Loucy (cell line): ENCODE measurements around the gene AAMDC.

Experiments
- H2AFZ ChIP-seq: fragments of 200-600 bp; sonication (generic); 2 replicates; pipeline ENCODE4 v1.6.0; 2016; ENCODE audit warnings: antibody characterized with exemption, mild to moderate bottlenecking, low read length, moderate library complexity
- H3F3A ChIP-seq: fragments of 200-600 bp; 2 replicates; pipeline ENCODE4 v1.6.0; 2016; ENCODE audit warnings: antibody characterized with exemption, low read depth, mild to moderate bottlenecking
- H3K27me3 ChIP-seq: fragments of 200-600 bp; sonication (generic); 2 replicates; pipeline ENCODE4 v1.6.1; 2014; ENCODE audit warnings: low read length, mild to moderate bottlenecking; ENCODE audit not compliant: insufficient read depth, poor library complexity, severe bottlenecking
- H3K36me3 ChIP-seq: fragments of 200-600 bp; sonication (generic); 2 replicates; pipeline ENCODE4 v1.6.1; 2016; ENCODE audit warnings: low read length; ENCODE audit not compliant: insufficient read depth
- H3K4me1 ChIP-seq: fragments of 200-600 bp; sonication (generic); 2 replicates; pipeline ENCODE4 v1.5.1; 2014; ENCODE audit warnings: low read length, mild to moderate bottlenecking; ENCODE audit not compliant: insufficient read depth, poor library complexity, severe bottlenecking
- H3K4me2 ChIP-seq: fragments of 200-600 bp; sonication (generic); 2 replicates; pipeline ENCODE4 v1.6.0; 2014; ENCODE audit warnings: antibody characterized with exemption, low read length, low read depth, mild to moderate bottlenecking; ENCODE audit not compliant: poor library complexity, severe bottlenecking
- H3K4me3 ChIP-seq: fragments of 200-600 bp; sonication (generic); 2 replicates; pipeline ENCODE4 v1.5.1; 2014; ENCODE audit warnings: low read length, mild to moderate bottlenecking, mixed read lengths; ENCODE audit not compliant: poor library complexity, severe bottlenecking
- H3K79me2 ChIP-seq: fragments of 200-600 bp; sonication (generic); 2 replicates; pipeline ENCODE4 v1.6.1; 2014; ENCODE audit warnings: low read length; ENCODE audit not compliant: insufficient read depth
- H3K9ac ChIP-seq: fragments of 200-600 bp; sonication (generic); 2 replicates; pipeline ENCODE4 v1.6.0; 2014; ENCODE audit warnings: mild to moderate bottlenecking, low read depth, low read length, moderate library complexity; ENCODE audit not compliant: poor library complexity, severe bottlenecking
- H3K9me2 ChIP-seq: fragments of 200-600 bp; sonication (generic); replicated peaks from 2 replicates; pipeline ENCODE4 v1.6.1; 2016; ENCODE audit warnings: low read depth, low read length, mixed read lengths
- H3K9me3 ChIP-seq: fragments of 200-600 bp; sonication (generic); 2 replicates; pipeline ENCODE4 v1.6.1; 2014; ENCODE audit warnings: mild to moderate bottlenecking, antibody characterized with exemption, low read length, low read depth; ENCODE audit not compliant: insufficient read depth
- H4K20me1 ChIP-seq: fragments of 200-600 bp; sonication (generic); 2 replicates; pipeline ENCODE4 v1.6.0; 2014; ENCODE audit warnings: antibody characterized with exemption, low read length, mild to moderate bottlenecking; ENCODE audit not compliant: insufficient read depth, poor library complexity, severe bottlenecking
- CTCF ChIP-seq: fragments of 200-600 bp; sonication (generic); conservative IDR thresholded peaks from 2 replicates; pipeline ENCODE4 v1.5.1; 2014; ENCODE audit warnings: mild to moderate bottlenecking, antibody characterized with exemption, low read length
- EZH2phosphoT487 ChIP-seq: fragments of 200-600 bp; IDR thresholded peaks from 2 replicates; pipeline ENCODE4 v1.6.1; 2018; ENCODE audit warnings: antibody characterized with exemption, mild to moderate bottlenecking, moderate library complexity, borderline replicate concordance

The AAMDC gene

GRCh38 chr11:77820565-77821348, at the start of gene AAMDC, which contains the start of gene RSF1:
Gene AAMDC, plus strand, starts transcription at chr11:77821144. Its CDS starts 21,353 bp downstream, at chr11:77842497.
Gene RSF1, minus strand, starts transcription at chr11:77820722. Its CDS starts 8 bp downstream, at chr11:77820714.
- Histone ChIP-seq H3K27me3 (peaks cover 7% of the 10 kb centered on the region), H3K4me3 (peak within 1 kb of the TSS; percentile 99), H3K4me1 (peaks cover 31% of the 10 kb centered on the region), H3K9ac (peak within 1 kb of the TSS; percentile 91), H4K20me1 (peaks cover 43% of the 10 kb centered on the region), H3F3A (no peaks in the 10 kb centered on the region), H3K36me3 (no peaks in the 10 kb centered on the region), H3K9me3 (no peaks in the 10 kb centered on the region), H2AFZ (peak within 1 kb of the TSS; percentile 84), H3K9me2 (no peaks in the 10 kb centered on the region), H3K4me2 (peak within 1 kb of the TSS; percentile 90), H3K79me2 (peaks cover 56% of the 10 kb centered on the region)
- TF ChIP-seq CTCF = peak; percentile 70
- TF ChIP-seq EZH2phosphoT487 = no peak

GRCh38 chr11:77775936-77776335, 45.0 kb upstream of the AAMDC start:
- Histone ChIP-seq H3K9ac (no peak overlapping the region), H2AFZ (no peak overlapping the region), H3K9me3 (no peaks in the 10 kb centered on the region), H3F3A (peaks cover 11% of the 10 kb centered on the region; the same call in 1 of the 2 replicates), H3K4me3 (no peak overlapping the region), H3K27me3 (no peaks in the 10 kb centered on the region), H3K4me2 (no peak overlapping the region), H3K36me3 (no peaks in the 10 kb centered on the region; the same call in 1 of the 2 replicates), H3K79me2 (peaks cover 88% of the 10 kb centered on the region), H3K4me1 (peaks cover 14% of the 10 kb centered on the region), H4K20me1 (peaks cover 71% of the 10 kb centered on the region), H3K9me2 (no peaks in the 10 kb centered on the region)
- no peak for TF ChIP-seq EZH2phosphoT487
- no peak for TF ChIP-seq CTCF

DNA sequence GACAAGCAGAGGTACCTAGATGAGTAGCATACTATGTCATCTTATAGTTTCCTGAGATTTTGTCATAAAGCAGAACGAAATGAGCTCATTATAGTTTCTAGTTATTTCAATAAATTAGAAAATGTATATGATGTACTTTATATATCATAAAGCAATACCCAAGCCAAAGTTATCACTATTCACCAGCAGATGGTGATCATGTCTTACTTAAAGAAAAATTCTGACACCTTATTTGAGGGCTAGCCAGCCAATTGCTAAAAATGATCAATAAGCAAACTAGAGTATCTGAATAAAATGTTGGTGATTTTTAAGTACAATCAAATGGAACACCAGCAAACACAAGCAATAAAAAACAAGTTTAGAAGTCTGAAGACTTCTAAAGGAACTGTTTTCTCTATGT, 44.5 kb upstream of the AAMDC start:
- TF ChIP-seq EZH2phosphoT487 (no peak), CTCF (peak; percentile 58)
- no peak overlapping the region for H3K4me3 ChIP-seq
- H3F3A ChIP-seq = peaks cover 6% of the 10 kb centered on the region; the same call in 1 of the 2 replicates
- H3K4me1 ChIP-seq = peaks cover 8% of the 10 kb centered on the region
- no peaks in the 10 kb centered on the region for H3K9me3 ChIP-seq
- H3K36me3 ChIP-seq = no peaks in the 10 kb centered on the region; the same call in 1 of the 2 replicates
- peaks cover 88% of the 10 kb centered on the region for H3K79me2 ChIP-seq
- H4K20me1 ChIP-seq = peaks cover 73% of the 10 kb centered on the region
- no peaks in the 10 kb centered on the region for H3K27me3 ChIP-seq
- no peak overlapping the region for H3K4me2 ChIP-seq
- H3K9ac ChIP-seq = no peak overlapping the region
- no peaks in the 10 kb centered on the region for H3K9me2 ChIP-seq
- H2AFZ ChIP-seq = no peak overlapping the region
